Endometrial microvascular endothelial cells (primary cell): Measurements from ENCODE around the gene DZANK1. TPM values are rescaled to one million over a fixed set of nuclear protein-coding genes. Genes with fewer than 3 reads are reported as not detected.
"Not testable (repeated sequence)": the region's sequence is repeated elsewhere in the genome, so short reads cannot be mapped to it uniquely, and the experiment has no call there.

Experiments used
- in situ Hi-C: cut with HindIII; loops from 2 replicates; pipeline ENCODE4 v1.10.0; 2017; ENCODE audit warnings: low sequenced_read_pairs, low pct_unique_long_range_greater_than_20kb; ENCODE audit errors: inconsistent ontology term
- total RNA-seq: library from RNA; depleted of rRNA; stranded (reverse); fragments of >200 nt; gene quantifications from one replicate; pipeline ENCODE4 v1.2.3, GENCODE V29; 2015; ENCODE audit errors: inconsistent ontology term

Gene DZANK1
- total RNA-seq, 1 donor from 2014 or later: 1.6 TPM

DNA sequence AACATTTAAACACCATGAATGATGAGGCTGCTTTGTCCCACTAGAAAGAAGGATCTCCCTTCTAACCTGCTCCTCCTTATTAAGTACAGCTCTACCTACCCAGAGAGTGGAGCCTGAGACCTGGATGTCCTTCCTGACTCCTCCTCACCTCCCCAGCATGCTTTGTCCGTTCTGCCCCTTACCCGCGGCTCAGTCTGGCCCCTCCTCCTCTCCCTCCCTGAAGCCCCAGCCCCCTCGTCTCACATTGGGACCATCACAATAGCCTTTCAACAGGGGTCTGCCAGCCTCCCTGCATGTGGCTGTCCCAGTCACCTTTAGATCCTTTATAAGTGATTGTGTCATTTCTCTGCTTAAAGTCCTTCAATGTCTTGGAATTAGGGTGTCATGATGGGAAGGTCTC, 72.5 kb downstream of the DZANK1 start:
- in situ Hi-C loops: no loop called here

DNA sequence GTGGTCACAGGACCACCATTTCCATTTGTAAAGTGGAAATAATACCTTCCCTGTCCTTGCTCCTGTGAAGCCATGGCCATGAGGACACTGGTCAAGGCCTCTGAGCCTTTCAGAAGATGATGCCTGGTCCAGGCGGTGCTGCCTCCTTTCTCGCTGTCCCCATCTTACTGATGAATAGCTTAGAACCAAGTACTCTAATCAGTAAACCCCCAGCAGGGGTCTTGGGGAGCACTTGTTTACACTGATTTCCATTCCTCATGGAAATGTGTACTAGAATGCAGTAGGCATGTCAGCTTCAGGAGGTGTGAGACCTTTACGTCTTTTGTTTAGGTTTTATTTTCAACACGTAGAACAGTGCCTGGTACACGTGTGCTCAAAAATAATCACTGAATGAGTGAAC, 75.1 kb downstream of the DZANK1 start:
- in situ Hi-C loops: no loop called here

DNA sequence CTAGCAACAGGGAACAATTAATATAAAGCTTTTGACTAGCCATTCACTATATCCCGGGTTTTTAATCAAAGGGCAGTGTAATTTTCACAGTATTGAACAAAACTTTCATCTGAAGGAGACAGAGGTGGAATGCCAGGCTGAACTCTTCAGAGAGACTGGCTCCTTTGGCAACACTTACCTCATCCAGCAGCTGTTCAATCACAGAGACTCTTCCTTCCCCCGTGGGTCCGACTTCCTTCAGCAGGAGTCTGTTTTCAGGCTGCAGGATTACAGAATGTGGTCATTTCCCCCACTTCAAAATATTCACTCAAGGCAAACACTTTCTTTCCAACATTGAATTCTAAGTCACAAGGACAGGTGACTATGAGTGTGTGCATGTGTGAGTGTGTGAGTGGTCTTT, 76.6 kb downstream of the DZANK1 start:
- in situ Hi-C loops: no loop called here

DNA sequence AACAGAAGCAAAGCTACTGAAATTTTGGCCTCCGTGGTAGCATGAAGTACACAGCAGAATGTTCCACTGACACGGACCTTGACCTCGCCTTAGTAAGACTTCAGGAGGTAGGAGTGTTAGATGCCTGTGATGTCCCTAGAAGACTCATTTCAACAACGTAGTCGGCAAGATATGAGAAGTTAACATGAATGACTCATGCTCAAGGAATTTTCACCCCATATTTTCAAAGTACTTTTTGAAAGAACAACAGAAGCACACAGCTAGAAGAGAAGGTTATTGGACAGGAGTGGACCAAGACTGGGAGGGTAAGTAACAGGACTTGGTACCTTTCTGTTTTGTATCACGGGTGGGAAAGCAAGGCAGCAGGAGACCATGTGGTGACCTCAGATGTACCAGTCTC, 78.0 kb downstream of the DZANK1 start:
- in situ Hi-C loops: no loop called here

DNA sequence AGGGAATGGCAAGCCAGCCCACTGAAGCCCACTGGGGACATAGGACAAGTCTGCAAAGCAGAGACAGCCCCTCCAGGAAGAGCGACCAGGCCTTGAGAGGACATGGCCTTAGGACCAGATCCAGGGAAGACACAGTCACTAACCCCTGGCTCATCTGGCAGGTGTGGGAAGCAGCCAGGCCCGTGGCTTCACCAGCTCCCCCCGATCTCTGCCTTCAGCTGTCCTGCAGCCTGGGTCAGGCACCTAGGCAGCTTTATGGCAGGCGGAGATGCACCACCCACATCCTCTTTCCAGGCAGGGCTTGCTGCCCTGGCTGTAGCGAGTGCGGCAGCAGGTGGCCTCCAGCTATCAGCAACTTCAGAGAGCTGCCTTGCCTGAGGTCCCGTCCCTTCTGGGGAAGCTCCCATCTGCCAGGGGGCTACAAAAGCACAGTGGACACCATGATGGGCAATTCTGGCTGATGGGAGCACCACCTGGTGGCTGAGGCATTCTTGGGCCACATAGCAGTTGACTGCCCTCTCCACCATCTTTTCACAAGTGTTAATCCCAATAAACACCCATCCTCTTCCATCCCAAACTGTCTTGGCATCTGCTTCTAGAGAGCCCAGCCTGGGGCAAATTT, 85.8 kb downstream of the DZANK1 start:
- in situ Hi-C loops: no loop called here

DNA sequence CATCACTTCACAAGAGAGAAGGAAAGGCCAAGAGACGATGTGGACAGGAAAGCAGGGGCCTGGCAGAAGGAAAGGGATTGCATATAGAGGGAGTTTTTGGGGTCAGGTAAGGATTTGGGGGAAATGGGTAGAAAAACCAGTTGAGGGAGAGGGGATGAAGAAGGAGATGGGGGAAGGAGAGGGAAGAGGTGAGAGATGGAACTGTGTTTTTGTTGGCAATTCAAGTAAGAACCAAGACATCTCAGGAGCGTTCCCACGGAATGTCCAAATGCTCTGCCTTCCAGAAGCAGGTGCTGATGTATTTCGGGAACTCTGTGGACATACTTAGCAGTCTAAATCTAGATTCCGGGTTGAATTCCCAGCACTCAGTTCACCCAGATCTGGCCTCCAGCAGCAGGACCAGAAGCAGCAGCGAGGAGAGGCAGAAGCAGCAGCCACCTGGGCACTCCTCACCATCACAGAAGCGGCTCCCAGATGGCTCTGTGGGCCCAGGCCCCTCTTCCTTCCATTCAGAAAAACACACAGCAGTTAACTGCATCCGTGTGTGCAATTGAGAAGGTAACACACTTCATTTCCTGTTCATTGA, 88.8 kb downstream of the DZANK1 start:
- in situ Hi-C loops: no loop called here

DNA sequence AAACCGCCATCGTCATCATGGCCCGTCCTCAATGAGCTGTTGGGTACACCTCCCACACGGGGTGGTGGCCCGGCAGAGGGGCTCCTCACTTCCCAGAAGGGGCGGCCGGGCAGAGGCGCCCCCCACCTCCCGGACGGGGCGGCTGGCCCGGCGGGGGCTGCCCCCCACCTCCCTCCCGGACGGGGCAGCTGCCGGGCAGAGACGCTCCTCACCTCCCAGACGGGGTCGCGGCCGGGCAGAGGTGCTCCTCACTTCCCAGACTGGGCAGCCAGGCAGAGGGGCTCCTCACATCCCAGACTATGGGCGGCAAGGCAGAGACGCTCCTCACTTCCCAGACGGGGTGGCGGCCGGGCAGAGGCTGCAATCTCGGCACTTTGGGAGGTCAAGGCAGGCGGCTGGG, 91.3 kb downstream of the DZANK1 start:
- in situ Hi-C loops: not testable (repeated sequence)

DNA sequence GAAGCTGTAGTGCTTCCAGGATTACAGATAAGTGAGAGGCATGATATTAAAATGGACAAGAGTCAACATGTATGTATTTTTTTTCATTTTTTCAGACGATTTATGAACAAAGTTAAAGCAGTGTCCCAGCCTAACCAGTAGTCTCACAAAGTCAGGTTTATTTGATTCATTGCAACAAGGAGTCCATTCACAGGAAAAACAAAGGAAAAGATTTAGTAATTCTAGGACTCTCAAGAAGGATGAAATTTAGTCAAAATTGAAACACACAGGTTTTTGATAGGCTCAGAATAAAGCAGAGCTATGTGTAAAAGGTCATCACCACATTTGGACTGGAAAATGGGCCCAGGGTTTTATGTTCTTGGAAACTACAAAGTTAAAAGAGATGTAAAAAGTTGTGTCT, 94.5 kb downstream of the DZANK1 start:
- in situ Hi-C loops: no loop called here

DNA sequence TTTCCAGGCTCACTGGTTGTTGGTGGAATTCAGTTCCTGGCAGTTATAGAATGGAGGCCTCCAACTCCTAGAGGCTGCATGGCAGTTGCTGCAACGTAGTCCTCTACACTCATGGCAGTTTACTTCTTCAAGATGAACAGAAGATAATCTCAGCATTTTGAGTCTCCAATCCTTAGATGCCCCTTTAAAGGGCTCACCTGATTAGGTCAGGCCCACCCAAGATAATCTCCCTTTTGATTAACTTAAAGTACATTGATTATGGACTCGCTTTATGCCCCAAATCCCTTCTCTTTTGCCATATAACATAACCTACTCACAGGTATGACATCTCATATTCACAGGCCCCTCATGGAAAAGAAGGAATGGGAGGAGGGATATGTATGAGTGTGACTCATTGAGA, 102.1 kb downstream of the DZANK1 start:
- in situ Hi-C loops: no loop called here

DNA sequence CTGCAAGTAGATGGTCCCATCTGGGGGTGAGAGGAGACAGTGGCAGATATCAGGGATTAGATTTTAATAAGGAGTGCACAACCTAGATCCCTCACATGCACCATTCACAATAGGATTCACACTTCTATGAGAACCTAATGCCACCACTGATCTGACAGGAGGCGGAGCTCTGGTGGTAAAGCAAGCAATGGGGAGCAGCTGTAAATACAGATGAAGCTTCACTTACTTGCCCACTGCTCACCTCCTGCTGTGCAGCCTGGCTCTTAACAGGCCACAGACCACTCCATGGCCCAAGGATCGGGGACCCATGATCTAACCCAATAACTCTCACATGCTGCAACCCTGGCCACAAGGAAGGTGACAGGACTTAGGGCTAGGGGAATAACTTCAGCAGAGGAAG, 103.1 kb downstream of the DZANK1 start:
- in situ Hi-C loops: no loop called here

DNA sequence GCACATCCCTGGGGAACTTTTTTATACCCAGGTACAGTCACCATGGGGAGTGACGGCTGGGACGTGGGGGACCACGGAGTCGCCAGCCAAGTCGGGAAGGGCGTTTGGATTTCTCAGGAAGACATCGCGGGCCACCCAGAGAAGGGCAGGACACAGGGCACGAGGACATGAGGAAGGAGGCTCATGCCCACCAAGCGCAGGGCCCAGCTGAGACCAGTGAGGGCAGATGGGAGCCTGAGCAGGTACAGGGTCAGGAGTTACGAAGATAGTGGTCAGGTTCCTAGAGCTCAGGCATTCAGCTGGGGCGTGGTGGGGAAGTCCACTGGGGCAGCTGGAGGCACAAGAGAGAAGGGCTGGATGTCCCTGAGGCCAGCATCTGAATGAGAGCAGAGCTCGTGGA, 103.9 kb downstream of the DZANK1 start:
- in situ Hi-C loops: no loop called here

DNA sequence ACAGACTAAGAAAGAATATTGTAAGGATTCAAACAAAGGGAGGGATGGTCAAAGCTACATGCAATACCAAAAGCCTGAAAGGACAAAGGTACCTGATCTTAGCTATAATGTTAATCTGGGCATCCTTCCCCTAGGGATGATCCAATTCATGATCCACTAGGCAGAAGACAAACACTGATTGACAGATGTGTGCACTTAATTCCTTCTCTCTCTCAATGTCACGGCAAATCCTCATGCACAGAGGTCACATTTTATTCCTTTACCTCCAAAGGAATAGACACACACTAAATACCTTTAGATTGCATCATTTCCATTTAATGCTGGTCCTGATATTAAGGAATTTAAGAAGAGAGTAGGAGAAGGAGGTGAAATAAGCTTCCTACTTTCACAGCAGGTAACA, 105.2 kb downstream of the DZANK1 start:
- in situ Hi-C loops: no loop called here

DNA sequence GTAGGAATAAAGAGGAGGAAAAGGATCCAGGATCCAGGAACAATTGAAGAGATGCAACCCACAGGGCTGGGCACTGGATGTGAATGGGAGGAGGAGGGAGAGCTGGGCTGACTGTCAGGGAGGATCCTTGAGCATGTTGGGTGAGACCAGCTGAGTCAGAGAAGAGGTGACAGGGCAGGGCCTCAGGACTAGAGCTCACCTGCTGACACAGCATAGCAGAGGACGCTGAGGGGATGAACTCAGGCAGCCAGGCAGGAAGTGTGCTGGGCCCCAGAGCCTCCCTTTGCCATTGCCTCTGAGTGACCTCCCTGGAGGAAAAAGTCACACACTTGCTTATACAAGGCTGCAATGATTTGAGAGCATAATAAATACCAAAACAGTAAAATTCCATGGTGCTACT, 106.2 kb downstream of the DZANK1 start:
- in situ Hi-C loops: no loop called here

DNA sequence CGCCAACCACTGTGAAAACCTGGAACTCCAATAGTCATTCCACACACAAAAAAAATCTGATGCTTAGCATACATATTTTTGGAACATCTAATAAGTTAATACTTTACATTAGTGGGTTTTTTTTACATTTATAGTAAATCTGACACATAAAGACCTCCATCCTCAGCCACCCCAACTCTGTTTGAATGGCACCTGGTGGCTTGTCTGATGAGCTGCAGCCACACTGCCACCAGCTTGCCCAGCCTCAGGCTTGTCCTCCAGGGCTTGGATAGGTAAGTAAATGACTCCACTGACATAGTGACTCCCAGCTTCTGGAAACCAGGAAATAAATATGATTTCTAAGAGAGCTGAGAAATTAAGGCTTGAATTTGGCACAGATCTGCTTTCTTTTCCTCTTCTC, 107.0 kb downstream of the DZANK1 start:
- in situ Hi-C loops: no loop called here

DNA sequence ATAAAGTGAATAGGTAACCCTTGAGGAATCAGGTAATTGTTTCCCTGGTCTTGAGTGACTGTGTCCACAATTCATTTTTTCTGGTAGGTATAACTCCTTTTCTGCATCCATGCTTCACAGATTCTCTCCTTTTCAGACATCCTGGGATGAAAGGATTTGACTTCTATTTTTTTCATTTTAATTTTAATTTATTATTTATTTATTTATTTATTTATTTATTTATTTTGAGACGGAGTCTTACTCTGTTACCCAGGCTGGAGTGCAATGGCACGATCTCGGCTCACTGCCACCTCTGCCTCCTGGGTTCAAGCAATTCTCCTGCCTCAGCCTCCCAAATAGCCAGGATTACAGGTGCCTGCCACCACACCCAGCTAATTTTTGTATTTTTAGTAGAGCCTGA, 117.1 kb downstream of the DZANK1 start:
- in situ Hi-C loops: not testable (repeated sequence)

Other genes with a start within 250 kb of the DZANK1 start
- gene ZNF133, start 178.5 kb downstream of the DZANK1 start, total RNA-seq: 7.7 TPM
- gene POLR3F, start 360 bp upstream of the DZANK1 start, total RNA-seq: 9.3 TPM
- 25.3 TPM for gene RBBP9, start 30.2 kb upstream of the DZANK1 start, total RNA-seq
- 49.6 TPM for gene SEC23B, start 40.9 kb upstream of the DZANK1 start, total RNA-seq
- gene SMIM26, start 100.4 kb upstream of the DZANK1 start, total RNA-seq: 73.6 TPM
- gene DTD1, start 121.0 kb upstream of the DZANK1 start, total RNA-seq: 69.3 TPM